GF-D8 (cell line): Measurements from ENCODE around the gene PCSK5.
"Not testable (repeated sequence)": the region's sequence is repeated elsewhere in the genome, so short reads cannot be mapped to it uniquely, and the experiment has no call there.

Experiments
- DNase-seq: peaks from one replicate; lab custom pipeline; 2025; lab: John Stamatoyannopoulos, UW

The PCSK5 gene

GRCh38 chr9:75963321-75963720 is 72.8 kb downstream of the PCSK5 start:
- DNase-seq = not testable (repeated sequence)

- DNase-seq = no peak
Observed at GRCh38 chr9:75964427-75964826, 74.0 kb downstream of the PCSK5 start.

- DNase-seq = no peak
Observed at GRCh38 chr9:75965231-75965630, 74.8 kb downstream of the PCSK5 start.

DNA sequence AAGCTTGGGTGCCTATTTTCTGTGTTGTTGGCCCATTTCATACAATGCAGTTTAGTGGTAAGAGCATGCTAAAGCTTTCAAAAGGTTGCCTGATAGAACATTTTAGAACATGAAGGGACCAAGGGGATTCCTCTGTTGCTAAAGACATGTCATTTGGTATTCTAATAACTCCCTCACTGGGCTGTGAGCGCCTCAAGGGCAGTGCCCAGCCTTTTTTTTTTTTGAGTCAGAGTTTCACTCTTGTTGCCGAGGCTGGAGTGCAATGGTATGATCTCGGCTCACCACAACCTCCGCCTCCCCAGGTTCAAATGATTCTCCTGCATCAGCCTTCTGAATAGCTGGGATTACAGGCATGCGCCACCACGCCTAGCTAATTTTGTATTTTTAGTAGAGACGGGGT is 77.1 kb downstream of the PCSK5 start:
- no peak for DNase-seq

- DNase-seq = no peak
Observed at GRCh38 chr9:75974016-75974766, 83.7 kb downstream of the PCSK5 start.

- no peak for DNase-seq
Observed at GRCh38 chr9:75975071-75975470, 84.6 kb downstream of the PCSK5 start.

DNA sequence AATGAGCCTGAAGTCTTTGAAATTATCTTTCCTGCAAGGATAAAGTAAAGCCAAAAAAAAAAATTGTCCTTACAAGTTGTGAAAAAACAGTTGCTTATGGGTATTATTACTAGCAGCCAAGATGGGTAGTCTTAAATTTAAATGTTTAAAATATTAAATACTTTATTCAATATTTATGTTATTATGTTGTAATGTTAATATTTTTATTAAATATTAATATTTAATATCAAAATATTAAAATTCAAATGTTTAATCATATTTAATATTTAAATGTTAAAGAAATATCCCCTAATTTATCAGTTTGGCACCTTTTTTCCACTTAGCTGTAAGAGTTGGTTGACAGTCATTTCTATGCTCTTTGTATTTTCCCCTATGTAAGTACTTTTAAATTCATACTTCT is 86.1 kb downstream of the PCSK5 start:
- DNase-seq = no peak

DNA sequence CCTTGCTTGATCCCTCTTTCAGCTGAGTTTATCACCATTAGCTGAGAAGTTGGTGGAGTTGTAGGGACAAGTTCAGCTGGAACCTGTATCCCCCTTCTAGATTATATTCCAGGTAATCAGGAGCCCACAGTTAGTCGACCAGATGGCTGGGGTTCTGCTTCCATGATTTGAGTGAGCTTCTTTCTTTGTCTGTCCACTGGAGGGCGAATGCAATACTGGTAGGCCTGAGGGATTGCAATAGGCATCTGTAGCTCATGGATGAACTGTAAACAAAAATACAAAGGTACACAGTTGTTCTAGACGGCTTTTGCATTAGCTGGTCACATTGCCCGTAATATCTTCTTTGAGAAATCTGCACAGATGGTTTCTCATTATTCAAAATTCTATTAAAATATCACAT is 88.9 kb downstream of the PCSK5 start:
- DNase-seq = no peak

- DNase-seq = no peak
Observed at GRCh38 chr9:75983319-75984045, 93.0 kb downstream of the PCSK5 start.

DNA sequence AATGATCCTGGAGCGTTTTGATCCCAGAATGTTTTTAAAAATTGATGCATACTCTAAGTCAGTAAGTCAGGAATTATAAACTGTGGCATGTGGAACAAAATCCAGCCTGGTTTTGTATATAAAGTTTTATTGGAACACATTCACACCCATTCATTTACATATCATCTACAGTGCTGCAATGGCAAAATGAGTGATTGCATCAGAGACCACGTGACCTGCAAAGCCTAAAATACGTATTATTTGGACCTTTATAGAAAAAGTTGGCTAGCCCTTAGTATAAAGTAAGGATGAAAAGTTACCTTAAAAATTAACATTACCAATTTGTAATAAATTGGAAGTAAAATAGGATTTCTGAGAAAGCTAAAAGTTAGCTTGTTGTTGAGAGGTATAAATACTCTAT is 95.0 kb downstream of the PCSK5 start:
- no peak for DNase-seq

DNA sequence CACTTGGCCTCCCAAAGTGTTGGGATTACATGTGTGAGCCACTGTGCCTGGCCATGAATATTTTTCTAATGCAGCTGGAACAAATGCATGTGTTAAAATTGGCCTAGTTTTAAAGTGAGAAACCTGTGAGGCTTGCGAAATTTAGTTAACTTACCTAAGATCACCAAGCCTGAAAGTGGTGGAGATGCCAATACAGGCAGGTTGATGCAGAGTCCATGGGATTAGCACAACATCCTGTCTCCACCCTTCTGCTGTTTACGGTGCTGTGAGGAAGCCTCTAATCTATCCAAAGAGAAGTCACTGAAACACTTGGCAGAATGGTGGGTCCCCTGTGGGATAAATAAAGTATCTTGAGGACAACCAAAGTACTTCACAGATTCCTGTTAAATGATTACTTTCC is 98.2 kb downstream of the PCSK5 start:
- DNase-seq = no peak

GRCh38 chr9:75990156-75990555 is 99.7 kb downstream of the PCSK5 start:
- no peak for DNase-seq

GRCh38 chr9:75990576-75991304 is 100.3 kb downstream of the PCSK5 start:
- DNase-seq = no peak

DNA sequence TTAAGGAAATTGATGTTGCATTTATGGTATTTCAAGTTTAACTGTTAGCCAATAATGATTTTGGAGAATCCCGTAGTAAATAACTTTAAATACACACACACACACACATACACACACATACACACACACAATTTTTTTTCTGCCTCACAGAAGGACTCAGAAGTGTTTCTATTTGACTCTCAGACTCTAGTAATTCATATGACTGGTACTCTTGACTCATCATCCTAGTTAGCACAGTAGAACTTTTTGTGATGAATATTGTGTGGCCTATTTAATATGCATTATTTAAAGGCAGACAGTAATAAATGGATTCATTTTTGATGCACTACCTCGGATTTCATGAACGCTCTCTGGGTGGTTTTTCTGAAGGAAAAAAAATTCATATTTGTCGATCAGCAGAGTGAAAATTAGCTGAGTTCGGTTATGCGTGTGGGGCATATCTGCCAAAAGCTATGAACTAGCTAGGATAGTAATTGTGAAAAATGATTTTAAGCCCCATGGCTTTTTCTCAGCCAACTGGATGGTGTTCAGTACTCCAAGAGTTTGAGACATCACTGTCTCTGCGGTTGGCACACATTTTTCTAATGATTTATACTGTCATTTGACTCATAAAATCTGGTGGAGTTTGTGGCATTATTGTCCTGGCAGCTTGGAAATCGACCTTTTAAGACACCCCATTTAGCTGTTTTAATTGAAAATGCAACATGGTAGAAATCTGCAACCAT is 102.2 kb downstream of the PCSK5 start:
- DNase-seq = no peak

DNA sequence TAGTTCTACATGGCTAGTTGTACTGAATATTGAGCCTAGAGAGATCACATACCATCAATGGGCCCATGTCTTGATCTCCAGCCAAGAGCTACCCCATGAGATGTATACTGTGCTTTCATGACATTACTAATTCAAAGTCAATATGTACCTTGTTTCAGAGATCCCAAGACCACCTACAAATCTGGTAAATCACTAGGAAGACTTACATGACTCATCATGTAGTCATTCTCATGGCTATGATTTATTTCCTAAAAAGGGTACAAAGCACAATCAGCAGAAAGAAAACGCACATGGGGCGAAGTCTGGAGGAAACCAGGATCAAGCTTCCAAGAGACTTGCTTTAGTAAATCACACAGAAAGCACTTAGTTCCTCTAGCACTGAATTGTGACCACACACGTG is 103.0 kb downstream of the PCSK5 start:
- no peak for DNase-seq

GRCh38 chr9:75995066-75995465 is 104.6 kb downstream of the PCSK5 start:
- no peak for DNase-seq

- DNase-seq = no peak
Observed at GRCh38 chr9:75996726-75997125, 106.3 kb downstream of the PCSK5 start.

DNA sequence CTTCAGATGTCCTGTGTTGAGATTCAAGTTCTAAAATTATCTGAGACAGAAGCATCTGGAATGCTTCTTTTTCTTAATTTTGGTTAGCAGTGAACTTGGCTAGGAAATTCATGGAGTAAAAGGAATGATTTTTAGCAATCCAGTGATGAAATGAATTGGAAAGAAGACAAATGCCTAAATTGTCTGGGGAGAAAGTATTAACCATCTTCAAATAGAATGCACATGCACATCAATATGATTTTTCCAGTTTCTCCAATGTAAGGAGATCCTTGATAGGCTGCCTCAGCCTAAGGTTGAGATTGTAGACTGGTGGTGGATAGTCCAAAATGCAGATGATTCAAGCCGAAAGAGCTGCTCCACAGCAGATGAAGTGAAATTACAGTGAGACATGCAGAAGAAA is 106.7 kb downstream of the PCSK5 start:
- no peak for DNase-seq

DNA sequence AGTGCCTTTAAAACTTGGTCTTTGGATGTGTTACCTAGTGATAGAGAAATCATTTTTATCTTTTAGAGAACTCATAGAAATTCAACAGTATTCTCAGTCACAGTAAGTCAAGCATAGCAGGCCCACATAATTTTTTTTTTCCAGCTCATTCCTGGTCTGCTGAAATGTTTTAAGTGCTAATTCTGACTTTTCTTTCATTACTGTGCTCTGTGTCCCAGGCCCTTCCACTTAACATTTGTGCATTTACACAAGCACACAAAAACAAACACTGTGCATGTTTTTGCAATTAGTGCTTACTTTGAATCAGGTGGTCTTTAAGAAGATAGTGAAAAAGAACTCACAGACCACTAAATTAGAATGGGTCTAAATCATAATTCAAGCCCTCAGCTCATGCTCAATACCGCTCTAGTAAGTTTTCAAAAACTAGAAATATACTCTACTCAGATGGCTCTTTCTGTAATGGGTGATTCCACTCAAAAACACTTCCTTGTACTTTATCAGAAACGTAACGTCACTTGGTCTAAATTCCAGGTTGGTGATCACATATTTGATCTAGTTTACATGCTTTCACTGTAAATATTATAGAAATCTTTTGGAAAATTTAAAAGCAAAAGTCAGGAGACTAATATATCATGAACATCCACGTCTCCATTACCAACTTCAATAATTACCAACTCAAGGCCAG is 107.8 kb downstream of the PCSK5 start:
- DNase-seq = no peak

GRCh38 chr9:76001459-76001858 is 111.0 kb downstream of the PCSK5 start:
- no peak for DNase-seq

DNA sequence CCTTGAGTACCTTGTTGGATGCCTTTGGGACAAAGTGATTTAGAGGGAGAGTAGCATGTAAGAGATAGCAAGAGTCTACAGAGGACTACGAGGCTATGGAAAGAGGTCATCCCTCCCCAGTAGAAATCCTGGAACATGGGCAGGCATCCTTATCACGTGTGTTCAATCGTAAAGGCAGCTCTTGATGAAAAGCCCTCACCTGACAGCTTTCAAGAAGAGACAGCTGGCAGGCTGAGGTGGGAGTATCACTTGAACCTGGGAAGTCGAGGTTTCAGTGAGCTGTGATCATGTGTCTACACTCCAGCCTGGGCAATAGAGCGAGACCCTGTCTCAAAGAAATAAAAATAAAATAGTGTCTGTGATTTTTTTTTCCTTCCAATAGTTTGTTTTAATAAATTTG is 112.6 kb downstream of the PCSK5 start:
- no peak for DNase-seq

- no peak for DNase-seq
Observed at GRCh38 chr9:76004526-76004925, 114.1 kb downstream of the PCSK5 start.
